Small intestine (tissue), 7 donors: ENCODE data around the gene OGG1. TPM values are rescaled to one million over a fixed set of nuclear protein-coding genes. Genes with fewer than 3 reads are reported as not detected.

Experiments used
- DNase-seq, 2 donors: peaks; one replicate each; pipeline versions ENCODE4 v3.0.0 to v3.0.0-alpha.2; 2013
- FAIRE-seq: peaks from 2 replicates; lab custom pipeline; 2012; peaks lifted over from hg19 to GRCh38; lab: Jason Lieb, UNC
- H3K27ac ChIP-seq, 3 donors: one replicate each; pipeline ENCODE4 v1.5.1; 2013; ENCODE audit warnings: low read length in 2 of 3, mild to moderate bottlenecking in 2 of 3, control low read depth in 1 of 3, inconsistent platforms in 1 of 3, low read depth in 1 of 3, moderate library complexity in 1 of 3
- H3K27me3 ChIP-seq, 3 donors: one replicate each; pipeline ENCODE4 v1.6.1; 2013; ENCODE audit warnings: low read length in 3 of 3, inconsistent platforms in 1 of 3; ENCODE audit not compliant: control insufficient read depth in 3 of 3, insufficient read depth in 3 of 3
- H3K36me3 ChIP-seq, 3 donors: one replicate each; pipeline ENCODE4 v1.6.1; 2013; ENCODE audit warnings: low read length in 3 of 3, inconsistent platforms in 1 of 3, low read depth in 1 of 3, mild to moderate bottlenecking in 1 of 3, moderate library complexity in 1 of 3; ENCODE audit not compliant: control insufficient read depth in 3 of 3, insufficient read depth in 2 of 3
- H3K4me1 ChIP-seq, 3 donors: one replicate each; pipeline ENCODE4 v1.6.1; 2013; ENCODE audit warnings: low read length in 2 of 3, inconsistent platforms in 1 of 3, low read depth in 1 of 3, mild to moderate bottlenecking in 1 of 3, moderate library complexity in 1 of 3; ENCODE audit not compliant: control insufficient read depth in 3 of 3, insufficient read depth in 2 of 3
- H3K4me3 ChIP-seq, 3 donors: one replicate each; pipeline ENCODE4 v1.5.1; 2013; ENCODE audit warnings: low read length in 3 of 3, control low read depth in 1 of 3, inconsistent platforms in 1 of 3, low read depth in 1 of 3, mild to moderate bottlenecking in 1 of 3, moderate library complexity in 1 of 3
- H3K9me3 ChIP-seq, 2 donors: one replicate each; pipeline ENCODE4 v1.6.1; 2013; ENCODE audit warnings: low read depth in 1 of 2, low read length in 1 of 2; ENCODE audit not compliant: control insufficient read depth in 2 of 2, insufficient read depth in 1 of 2
- WGBS, 3 donors: extraction: QIAGEN DNeasy Blood & Tissue Kit; methylation state at CpG; one replicate each; pipeline ENCODE4 v1.1.7; 2013; 5-methylcytosine and 5-hydroxymethylcytosine counted together
- polyA plus RNA-seq, 4 donors: library from polyadenylated mRNA; stranded (reverse) in 3 of 4; unstranded in 1 of 4; fragments of 200-250 nt in 3 of 4; fragments of 120-200 nt in 1 of 4; gene quantifications; one replicate each; pipeline versions ENCODE4 v1.2.1 to v1.2.3, GENCODE V29; 2013
- donor health status: healthy with polysubstance abuse.
- donor health status: control.
- donor health status: control.
- donor health status: Bipolar disorder and iron deficiency.
- donor health status: healthy.

Gene OGG1
- polyA plus RNA-seq, 4 donors: 25.4 to 111 (median 43.1) TPM

DNA sequence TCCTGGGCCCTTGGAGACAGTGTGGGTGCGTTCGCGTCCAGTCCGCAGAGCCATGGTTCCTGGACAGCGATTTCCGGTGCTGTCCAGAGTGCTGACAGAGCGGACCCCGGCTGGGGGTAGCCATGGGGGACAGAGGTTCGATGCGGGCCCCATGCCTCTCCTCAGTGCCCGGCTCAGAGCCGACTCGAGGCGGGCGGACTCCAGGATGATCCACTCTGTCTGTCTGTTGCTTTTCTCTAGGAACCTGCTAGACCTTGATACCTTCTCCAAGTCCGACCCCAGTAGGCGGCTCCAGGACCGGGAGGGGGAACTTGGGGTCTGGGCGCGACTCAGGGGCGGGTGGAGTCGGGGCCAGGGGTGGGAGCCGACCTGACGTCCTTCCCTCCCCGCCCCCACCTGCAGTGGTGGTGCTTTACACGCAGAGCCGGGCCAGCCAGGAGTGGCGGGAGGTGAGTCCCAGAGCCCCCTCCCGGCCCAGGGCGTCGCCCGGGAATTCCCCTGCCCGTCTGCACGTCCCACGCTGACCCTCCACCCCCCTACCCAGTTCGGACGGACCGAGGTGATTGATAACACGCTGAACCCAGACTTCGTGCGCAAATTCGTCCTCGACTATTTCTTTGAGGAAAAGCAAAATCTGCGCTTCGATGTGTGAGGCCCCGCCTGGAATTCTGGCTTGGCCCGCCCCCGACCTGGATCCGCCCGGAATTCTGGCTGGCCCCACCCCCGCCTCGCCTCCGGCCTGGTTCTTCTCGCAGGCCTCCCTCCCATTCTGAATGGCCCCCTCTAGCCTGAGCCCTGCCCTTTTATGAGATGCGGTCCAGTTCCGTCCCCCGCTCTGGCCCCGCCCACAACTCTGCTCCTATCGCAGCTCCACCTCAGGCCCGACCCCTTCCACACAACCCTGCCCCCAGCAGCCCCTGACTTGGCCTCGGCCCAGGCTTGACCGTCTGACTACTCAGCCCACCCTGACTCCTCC, 45.1 kb upstream of the OGG1 start:
- DNase-seq (peak; percentile 18 to 64), FAIRE-seq (no peak)
- peak overlapping the region in 2 of 3 donors; percentile 19 to 27 for H3K4me3 ChIP-seq
- no peaks in the 10 kb centered on the region for H3K9me3 ChIP-seq
- 2% methylated on average over 61 to 62 of the region's 62 CpGs for WGBS, 3 donors
- H3K36me3 ChIP-seq: peaks cover 3 to 18% (median 5%) of the 10 kb centered on the region in 3 donors
- no peak overlapping the region for H3K27ac ChIP-seq
- peaks cover 3 to 13% (median 13%) of the 10 kb centered on the region in 3 donors for H3K4me1 ChIP-seq
- peaks cover 0 to 19% (median 0%) of the 10 kb centered on the region in 3 donors for H3K27me3 ChIP-seq

- Histone ChIP-seq H3K9me3 (no peaks in the 10 kb centered on the region), H3K36me3 (no peaks in the 10 kb centered on the region), H3K27me3 (peaks cover 0 to 3% (median 0%) of the 10 kb centered on the region in 3 donors), H3K27ac (no peak overlapping the region), H3K4me1 (peaks cover 0 to under 1% (median 0%) of the 10 kb centered on the region in 3 donors), H3K4me3 (no peak overlapping the region)
- FAIRE-seq (no peak), DNase-seq (no peak)
- WGBS, 3 donors: 72 to 81% (median 76%) methylated on average over 3 of the region's 3 CpGs
Measured at GRCh38 chr3:9710174-9710739, 39.5 kb upstream of the OGG1 start.

- 67 to 94% (median 92%) methylated on average over 2 of the region's 2 CpGs for WGBS, 3 donors
Measured at GRCh38 chr3:9712415-9712814, 37.3 kb upstream of the OGG1 start.

DNA sequence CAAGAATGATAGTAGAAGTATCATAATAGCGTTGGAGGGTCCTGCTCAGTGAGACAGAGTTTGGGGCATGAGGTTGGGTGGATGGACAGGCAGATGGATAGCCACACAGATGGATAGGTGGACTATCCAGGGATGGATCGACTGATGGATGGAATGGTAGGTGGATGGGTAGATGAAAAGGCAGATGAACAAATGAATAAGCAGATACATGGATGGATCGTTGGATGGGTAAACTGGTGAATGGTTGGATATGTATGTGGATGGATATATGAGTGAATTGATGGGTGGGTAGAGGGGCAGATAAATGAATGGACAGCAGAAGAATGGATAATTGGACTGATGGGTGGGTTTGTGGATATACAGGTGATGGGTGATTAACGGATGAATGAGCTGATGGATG, 36.6 kb upstream of the OGG1 start:
- FAIRE-seq: no peak
- Histone ChIP-seq H3K27ac (no peak overlapping the region), H3K4me1 (peaks cover 0 to 8% (median 0%) of the 10 kb centered on the region in 3 donors), H3K9me3 (no peaks in the 10 kb centered on the region), H3K4me3 (no peak overlapping the region), H3K36me3 (no peaks in the 10 kb centered on the region), H3K27me3 (no peaks in the 10 kb centered on the region)
- DNase-seq: no peak
- 82 to 86% (median 84%) methylated on average over 4 of the region's 4 CpGs for WGBS, 3 donors

More at GRCh38 chr3:9712415-9712814, 37.3 kb upstream of the OGG1 start:
- H3K4me1 ChIP-seq: peaks cover 0 to 8% (median 0%) of the 10 kb centered on the region in 3 donors
- no peaks in the 10 kb centered on the region for H3K9me3 ChIP-seq
- DNase-seq: no peak
- no peaks in the 10 kb centered on the region for H3K36me3 ChIP-seq
- no peaks in the 10 kb centered on the region for H3K27me3 ChIP-seq
- no peak for FAIRE-seq
- H3K4me3 ChIP-seq: no peak overlapping the region
- no peak overlapping the region for H3K27ac ChIP-seq

DNA sequence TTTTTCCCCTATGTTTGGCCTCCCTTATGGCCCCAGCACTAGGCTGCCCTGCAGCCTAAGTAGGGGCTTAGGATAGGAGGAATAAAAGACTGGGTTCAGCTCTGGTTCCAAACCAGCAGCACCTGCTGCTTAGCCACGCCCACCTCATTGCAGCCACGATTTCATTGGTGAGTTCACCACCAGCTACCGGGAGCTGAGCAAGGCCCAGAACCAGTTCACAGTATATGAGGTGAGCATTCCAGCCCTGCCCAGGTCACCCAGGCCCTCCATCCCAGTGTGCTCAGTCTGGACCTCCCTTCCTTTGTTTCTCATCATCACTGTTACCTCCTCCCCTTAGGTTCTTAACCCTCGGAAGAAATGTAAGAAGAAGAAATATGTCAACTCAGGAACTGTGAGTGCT, 34.6 kb upstream of the OGG1 start:
- DNase-seq: peak in 1 of 2 donors; percentile 57
- H3K27ac ChIP-seq: peak overlapping the region in 2 of 3 donors; percentile 18 to 71

DNA sequence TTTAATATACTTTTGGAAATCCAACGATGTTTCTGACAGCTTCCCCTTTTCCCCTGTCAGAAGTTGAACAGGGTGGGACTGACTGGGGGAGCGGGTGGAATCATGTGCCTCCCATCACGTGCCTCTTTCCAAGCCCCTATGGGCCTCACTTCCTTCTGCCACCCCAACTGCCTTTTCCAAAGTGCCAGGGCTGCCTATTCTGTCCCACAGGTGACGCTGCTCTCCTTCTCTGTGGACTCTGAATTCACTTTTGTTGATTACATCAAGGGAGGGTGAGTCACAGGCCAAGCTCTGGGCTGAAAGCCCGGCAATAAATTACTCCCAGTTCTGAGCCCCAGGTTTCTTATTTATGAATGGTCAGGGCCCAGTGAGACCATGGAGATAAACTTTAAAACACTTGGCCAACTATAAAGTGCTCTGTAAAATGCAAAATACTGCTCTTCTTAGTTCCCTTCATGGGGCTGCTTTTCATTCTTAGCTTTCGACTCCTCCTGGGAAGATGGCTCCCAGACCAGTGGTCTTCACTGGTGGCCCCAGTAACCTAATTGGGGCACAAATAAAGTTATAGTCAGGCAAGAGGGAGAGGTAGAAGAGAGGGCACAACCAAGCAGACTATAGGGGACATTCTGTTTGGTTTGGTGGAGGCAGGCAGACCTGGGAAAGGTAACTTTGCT, 33.9 kb upstream of the OGG1 start:
- WGBS, 3 donors: 16 to 32% (median 25%) methylated on average over 6 of the region's 6 CpGs
- Histone ChIP-seq H3K9me3 (no peaks in the 10 kb centered on the region), H3K27ac (peak overlapping the region in 1 of 3 donors; percentile 85), H3K4me1 (peaks cover 0 to 8% (median 0%) of the 10 kb centered on the region in 3 donors), H3K4me3 (no peak overlapping the region), H3K36me3 (no peaks in the 10 kb centered on the region), H3K27me3 (no peaks in the 10 kb centered on the region)
- no peak for FAIRE-seq
- peak; percentile 91 to 92 for DNase-seq

More for the DNA sequence above, 34.6 kb upstream of the OGG1 start:
- Histone ChIP-seq H3K4me1 (peaks cover 0 to 8% (median 0%) of the 10 kb centered on the region in 3 donors), H3K4me3 (no peak overlapping the region), H3K9me3 (no peaks in the 10 kb centered on the region), H3K27me3 (no peaks in the 10 kb centered on the region), H3K36me3 (no peaks in the 10 kb centered on the region)
- WGBS, 3 donors: 7 to 20% (median 15%) methylated on average over 4 of the region's 4 CpGs
- no peak for FAIRE-seq

DNA sequence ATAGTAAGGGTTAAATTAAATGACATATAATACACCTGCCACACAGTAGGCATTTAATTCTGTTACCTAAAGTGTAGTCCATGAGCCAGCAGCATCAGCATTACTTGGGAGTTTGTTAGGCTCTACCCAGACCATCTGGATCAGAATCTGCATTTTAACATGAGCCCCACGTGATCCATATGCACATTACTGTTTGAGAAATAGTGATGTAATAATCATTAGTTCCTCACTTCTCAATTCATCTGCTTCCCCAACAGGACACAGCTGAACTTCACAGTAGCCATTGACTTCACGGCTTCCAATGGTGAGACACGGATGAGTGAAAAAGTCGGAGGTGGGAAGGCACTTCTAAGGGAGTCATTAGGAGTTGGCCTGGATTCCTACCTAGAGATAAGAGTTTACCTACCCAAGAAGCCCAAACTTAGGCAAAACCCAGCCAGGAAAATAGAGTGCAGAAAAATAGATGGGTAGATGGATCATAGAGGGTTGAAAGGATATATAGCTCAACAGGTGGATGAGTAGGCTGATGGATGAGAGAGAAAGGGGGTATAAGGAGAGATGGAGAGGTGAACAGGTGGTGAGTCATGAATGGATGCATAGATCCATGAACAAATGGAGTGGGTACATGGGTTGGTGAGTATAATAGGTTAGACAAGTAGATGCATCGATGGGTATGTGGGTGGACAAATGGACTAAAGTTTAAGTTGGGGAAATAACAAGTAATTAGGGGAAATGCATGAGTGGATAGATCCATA, 32.8 kb upstream of the OGG1 start:
- Histone ChIP-seq H3K36me3 (no peaks in the 10 kb centered on the region), H3K4me1 (peaks cover 0 to 8% (median 0%) of the 10 kb centered on the region in 3 donors), H3K4me3 (no peak overlapping the region), H3K9me3 (no peaks in the 10 kb centered on the region), H3K27ac (no peak overlapping the region), H3K27me3 (no peaks in the 10 kb centered on the region)
- DNase-seq: no peak
- WGBS, 3 donors: 68 to 82% (median 77%) methylated on average over 5 of the region's 5 CpGs
- FAIRE-seq: no peak
